ENCODE measurements around the gene ABCD1.

DNA sequence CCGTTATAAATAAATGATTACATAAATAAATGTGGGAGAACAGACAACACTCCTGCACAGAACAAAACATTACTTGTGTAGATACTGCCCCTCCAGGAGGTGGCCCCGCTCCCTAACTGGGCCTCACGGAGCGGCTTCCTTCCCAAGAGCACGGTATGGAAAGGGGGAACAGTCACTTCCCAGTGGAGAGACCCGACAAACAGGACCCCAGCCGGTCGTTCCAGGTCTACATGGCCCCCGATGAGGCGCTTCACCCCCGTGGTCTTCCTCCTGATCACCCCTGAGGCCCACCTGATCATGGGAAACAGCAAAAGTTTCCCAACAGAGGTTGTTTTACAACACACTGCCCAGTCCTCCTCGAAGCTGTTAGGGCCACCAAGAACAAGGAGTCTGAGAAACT is 43.5 kb upstream of the ABCD1 start:
- TF ChIP-seq, protein P1, sequence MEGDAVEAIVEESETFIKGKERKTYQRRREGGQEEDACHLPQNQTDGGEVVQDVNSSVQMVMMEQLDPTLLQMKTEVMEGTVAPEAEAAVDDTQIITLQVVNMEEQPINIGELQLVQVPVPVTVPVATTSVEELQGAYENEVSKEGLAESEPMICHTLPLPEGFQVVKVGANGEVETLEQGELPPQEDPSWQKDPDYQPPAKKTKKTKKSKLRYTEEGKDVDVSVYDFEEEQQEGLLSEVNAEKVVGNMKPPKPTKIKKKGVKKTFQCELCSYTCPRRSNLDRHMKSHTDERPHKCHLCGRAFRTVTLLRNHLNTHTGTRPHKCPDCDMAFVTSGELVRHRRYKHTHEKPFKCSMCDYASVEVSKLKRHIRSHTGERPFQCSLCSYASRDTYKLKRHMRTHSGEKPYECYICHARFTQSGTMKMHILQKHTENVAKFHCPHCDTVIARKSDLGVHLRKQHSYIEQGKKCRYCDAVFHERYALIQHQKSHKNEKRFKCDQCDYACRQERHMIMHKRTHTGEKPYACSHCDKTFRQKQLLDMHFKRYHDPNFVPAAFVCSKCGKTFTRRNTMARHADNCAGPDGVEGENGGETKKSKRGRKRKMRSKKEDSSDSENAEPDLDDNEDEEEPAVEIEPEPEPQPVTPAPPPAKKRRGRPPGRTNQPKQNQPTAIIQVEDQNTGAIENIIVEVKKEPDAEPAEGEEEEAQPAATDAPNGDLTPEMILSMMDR (conservative IDR thresholded peaks at IDR 0.05): no peak
- TF ChIP-seq EZH2 (IDR thresholded peaks at IDR 0.05; ENCODE audit: low read depth): no peak

Measured in PC-9 (cell line).